ENCODE results near the gene HEATR5B.
"Not testable (repeated sequence)": the region's sequence is repeated elsewhere in the genome, so short reads cannot be mapped to it uniquely, and the experiment has no call there.

- not testable (repeated sequence) for TF ChIP-seq SPI1, POLR2A, POLR2AphosphoS5 (IDR thresholded peaks at IDR 0.05; ENCODE audit: low read depth, low read length)
Observed at GRCh38 chr2:36936526-36936925, 147.6 kb downstream of the HEATR5B start.

All from GM12891 (cell line).